Neural progenitor cell (in vitro differentiated cells): ENCODE data around the gene MLH1.

ENCODE experiments used
- CTCF ChIP-seq: fragments of 200-600 bp; sonication (generic); IDR thresholded peaks from 2 replicates; pipeline ENCODE4 v1.5.1; 2017; ENCODE audit warnings: antibody characterized with exemption, mild to moderate bottlenecking
- EZH2 ChIP-seq: fragments of 200-600 bp; sonication (generic); IDR thresholded peaks from 2 replicates; pipeline ENCODE4 v1.6.1; 2017; ENCODE audit warnings: antibody characterized with exemption, mild to moderate bottlenecking, moderate library complexity
- EZH2phosphoT487 ChIP-seq: fragments of 200-600 bp; sonication (generic); IDR thresholded peaks from 2 replicates; pipeline ENCODE4 v1.6.1; 2017; ENCODE audit warnings: antibody characterized with exemption

- TF ChIP-seq CTCF = no peak
- TF ChIP-seq EZH2 = no peak
- no peak for TF ChIP-seq EZH2phosphoT487
Observed at GRCh38 chr3:36972163-36972562, 21.2 kb upstream of the MLH1 start.
